Activated naive CD8-positive, alpha-beta T cell treated with anti-CD3 and anti-CD28 coated beads, Interleukin-2, amount 50 U/mL, for 16 hours (primary cell): ENCODE measurements around the gene ZC3H18.

Experiments
- DNase-seq: peaks from one replicate; pipeline ENCODE4 v3.0.0-alpha.2; 2020; ENCODE audit warnings: low read depth, low spot score

ZC3H18 gene

GRCh38 chr16:88569985-88570690 is at the start of gene ZC3H18:
Gene ZC3H18 (plus strand): TSS chr16:88570403. CDS start chr16:88577124, 6,721 bp downstream.
- DNase-seq: peak; percentile 95

GRCh38 chr16:88521674-88522073 is 48.5 kb upstream of the ZC3H18 start:
- DNase-seq: no peak

DNA sequence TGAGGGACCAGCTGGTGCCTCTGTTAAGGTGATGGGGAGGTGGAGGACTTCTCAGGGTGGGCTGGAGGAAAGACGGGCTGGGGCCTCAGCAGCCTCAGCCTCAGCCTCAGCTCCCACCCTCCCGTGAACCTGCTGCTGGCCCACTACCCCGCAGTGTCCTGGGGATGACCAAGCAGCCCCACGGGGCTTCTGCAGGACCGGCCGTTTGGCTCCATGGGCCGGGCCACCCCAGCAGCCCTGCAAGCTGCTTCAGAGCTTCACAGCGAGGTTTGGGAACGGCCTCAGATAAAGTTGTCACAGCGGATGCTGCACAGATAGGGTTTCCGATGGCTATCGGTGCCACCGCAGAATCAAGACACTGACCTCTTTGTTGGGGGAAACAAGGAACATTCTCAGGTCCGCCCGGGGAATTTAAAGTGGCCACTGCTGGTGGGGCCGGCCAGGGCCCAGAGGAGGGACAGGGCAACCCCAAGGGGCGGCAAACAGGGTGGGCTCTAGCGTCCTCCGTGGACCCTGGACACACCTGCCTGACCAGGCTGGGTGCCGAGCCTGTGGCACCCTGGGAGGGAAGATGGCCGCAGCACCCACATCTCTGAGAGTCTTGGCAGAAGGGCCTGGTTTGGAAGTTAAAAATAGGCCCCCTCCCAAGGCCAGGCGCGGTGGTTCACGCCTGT is 47.8 kb upstream of the ZC3H18 start:
- no peak for DNase-seq

DNA sequence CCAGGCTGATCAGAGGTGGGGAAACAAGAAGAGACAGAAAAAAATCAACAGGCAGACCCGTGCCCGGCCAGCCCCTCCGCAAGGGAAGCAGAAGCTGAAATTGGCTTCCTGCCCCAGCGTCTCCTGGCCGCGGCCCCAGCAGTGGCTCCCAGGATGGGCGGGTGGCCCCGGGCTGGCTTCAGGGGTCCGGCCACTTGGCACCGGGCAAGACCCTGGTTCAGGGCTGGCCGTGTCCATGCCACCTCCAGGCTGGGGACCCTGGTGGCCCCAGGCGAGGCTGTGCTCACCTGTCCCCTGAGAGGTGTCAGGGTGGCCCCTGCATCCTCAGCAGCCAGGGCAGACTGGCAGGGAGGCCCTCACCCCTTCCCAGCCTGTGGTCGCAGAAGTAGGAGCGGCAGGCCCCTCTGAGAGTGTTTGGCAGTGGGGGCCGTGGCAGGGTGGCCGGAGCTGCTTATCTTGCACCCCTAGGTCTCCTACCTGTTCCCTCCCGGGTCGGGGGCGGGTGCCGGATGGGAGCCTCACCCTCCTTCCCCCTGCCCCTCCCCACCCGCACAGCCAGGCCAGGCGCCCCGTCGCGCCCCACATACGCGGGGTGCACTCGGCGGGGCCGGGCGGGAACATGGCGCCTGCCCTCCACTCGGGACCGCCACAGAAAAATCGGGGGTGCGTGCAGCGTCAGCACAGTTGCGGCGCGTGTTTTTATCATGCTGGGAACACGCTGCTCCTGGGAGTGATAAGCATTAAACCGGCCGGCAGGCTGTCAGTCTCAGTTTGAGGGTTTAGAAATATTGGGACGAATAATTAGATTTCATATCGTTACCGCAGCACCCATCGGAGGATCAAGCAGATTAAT is 46.7 kb upstream of the ZC3H18 start:
- no peak for DNase-seq

DNA sequence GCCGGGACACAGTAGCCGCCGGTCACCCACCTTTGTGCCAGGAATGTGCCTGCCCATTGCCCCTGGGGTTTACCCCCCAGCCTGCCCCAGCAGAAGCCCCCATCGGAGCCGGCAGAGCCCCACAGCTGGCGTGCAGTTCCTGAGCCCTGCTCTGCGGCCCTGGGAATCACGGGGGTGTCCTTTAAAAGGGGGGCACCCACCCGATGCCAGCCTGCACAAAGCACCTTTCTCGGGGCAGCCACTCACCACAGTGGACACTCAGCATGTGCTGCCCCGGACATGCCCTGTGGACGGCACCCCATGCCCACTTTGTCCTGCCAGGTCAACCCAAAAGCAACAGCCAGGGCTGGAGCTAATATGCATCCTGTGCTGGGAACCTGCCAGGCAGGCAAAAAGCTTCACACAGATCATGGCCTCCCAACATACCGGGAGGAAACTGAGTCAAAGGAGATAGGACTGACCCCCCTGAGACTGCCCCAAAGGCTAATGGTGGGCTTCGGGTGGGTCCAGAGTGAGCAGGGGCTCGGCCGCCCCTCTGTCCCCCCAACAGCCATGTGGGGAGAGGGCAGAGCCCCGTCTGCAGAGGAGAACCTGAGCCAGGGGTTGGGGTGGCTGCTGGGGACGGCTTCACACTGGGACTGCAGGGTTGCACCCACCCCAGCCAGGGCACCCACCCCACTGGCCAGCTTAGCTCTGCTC is 45.8 kb upstream of the ZC3H18 start:
- no peak for DNase-seq

GRCh38 chr16:88524973-88525662 is 45.1 kb upstream of the ZC3H18 start:
- DNase-seq: no peak

DNA sequence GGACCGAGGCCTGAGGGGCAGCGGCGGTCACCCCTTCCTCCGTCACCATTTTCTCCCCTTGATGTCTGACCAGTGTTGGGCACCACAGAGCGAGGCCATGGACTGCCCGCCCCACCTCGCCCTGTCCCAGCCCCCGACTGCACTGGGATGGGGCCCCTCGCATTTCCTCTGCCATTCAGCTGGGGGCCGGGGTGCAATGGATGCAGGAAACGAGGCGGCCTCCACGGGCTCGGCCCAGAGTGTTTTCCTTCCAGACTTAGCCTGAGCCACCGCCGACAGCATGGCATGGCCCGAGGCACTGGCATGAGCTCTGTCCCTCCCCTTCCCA is 44.6 kb upstream of the ZC3H18 start:
- DNase-seq: no peak

DNA sequence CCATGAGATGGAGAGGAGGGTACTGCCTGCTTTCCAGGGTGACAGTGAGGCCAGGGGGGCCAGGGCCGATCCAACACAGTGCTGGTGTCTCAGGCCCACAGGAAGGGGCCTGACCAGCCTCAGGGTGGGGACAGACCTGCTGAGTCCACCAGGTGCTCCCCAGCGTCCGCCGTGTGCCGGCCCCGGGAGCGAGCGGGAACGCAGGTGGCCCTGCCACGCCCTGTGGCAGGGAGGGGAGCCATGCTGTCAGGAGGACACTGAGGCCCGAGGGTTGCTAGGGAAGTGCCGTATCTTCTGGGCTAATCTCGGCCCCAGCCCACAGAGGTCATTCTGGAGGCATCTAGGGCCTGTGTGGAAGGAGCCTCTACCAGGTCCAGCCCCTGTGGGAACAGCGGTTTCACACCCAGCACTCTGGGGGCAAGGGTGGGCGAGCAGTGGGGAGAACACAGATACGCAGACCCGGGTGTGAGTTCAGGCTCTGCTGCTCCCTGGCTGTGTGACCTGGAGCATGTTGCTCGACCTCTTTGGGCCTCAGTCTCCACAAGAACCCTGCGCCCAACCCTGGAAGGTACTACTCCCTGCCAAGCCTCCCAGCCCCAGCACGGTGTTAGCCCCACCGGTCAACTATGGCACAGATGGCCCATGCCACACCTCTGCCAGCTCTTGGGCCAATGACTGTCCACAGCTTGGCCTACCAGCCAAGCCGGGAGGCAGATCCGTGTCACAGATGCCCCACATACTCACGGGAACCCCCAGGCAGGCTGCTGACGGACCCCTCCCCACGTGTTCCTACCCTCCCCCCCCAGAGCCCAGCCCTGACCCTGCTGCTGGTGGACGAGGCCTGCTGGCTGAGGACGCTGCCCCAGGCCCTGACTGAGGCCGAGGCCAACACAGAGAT is 43.9 kb upstream of the ZC3H18 start:
- DNase-seq: no peak

DNA sequence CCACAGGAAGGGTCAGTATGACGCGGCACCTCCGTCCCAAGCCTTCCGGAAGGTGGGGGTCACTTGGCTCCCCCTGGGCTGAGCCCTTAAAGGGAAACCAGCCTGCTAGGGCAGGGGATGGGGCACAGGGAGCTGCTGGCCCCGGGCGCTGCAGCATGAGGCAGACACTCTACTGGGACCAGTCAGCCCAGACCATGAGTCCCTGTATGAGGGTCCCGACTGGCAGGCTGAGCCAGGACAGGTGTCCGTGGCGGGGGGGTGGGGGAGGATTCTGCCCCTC is 43.4 kb upstream of the ZC3H18 start:
- DNase-seq: no peak

GRCh38 chr16:88527186-88527936 is 42.8 kb upstream of the ZC3H18 start:
- peak; percentile 46 for DNase-seq

- no peak for DNase-seq
These were observed 42.1 kb upstream of the ZC3H18 start for GRCh38 chr16:88527937-88528743.

GRCh38 chr16:88528902-88529318 is 41.3 kb upstream of the ZC3H18 start:
- no peak for DNase-seq

DNA sequence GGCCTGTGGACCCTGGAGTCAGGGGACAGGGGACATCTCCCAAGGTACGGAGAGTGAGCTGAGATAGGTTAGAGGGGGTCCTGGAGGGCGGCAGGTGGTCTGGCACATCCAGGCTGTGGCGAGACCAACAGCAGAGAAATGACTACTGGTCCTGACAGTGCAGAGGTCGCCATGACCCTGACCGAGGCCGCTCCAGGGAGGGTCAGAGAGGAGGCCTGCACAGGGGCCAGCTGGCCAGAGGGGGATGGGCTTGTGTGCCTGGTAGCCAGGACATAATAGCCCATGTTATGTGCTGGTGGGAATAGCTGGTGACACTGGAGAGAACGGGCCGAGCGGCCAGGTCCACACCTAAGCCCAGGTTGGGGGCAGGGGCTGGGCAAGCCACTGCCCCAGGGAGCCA is 40.6 kb upstream of the ZC3H18 start:
- no peak for DNase-seq

DNA sequence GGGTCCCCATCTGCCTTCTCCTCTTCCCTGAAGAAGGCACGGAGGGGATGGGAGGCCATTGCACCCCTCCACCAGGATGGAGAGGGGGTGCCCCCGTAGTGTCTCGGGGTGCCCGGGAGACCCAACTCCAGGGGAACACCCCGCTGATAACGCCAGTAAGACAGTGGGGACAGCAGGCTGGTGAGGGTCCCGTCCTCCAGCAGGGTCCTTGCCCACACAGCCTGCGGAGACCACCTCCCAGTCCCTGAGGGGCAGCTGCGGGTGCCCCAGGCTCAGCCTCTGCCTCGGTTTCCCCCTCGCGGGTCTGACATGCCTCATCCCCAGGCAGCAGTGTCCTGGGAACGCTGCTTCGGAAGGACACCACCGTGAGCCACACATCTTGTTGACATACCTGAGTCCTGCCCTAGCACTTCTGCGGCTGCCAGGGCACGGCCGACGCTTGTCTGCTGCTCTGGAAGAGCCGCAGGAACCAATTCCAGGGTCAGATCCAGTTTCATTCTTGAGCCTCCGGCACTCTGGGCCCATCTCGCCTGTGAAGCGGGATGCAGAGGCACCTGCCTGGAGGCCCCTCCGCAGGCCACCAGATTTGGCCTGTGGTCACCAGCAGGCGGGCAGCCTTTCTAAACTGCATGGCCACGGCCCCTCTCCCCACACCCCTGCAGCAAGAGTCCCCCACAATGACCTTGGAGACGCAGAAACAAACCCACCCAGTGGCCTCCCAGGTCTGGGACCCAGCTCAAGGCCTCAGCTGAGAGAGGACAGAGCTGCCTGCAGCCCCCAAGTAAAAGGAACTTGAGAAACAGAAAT is 39.9 kb upstream of the ZC3H18 start:
- DNase-seq: no peak

DNA sequence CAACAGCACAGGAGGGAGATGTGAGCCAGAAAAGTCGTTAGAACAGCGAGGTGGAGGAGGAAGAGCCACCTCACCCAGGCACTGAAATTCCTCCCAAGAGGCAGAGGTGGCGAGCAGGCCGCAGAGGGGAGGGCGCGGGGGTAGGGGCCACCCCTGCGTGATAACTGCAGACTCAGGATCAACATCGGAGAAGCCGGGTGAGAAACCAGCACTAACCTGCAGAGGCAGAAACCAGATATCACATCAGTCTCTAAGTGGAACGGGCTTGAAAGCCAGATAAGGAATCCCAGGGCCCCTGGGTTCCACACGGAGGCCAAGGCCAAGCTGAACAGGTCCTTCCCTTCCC is 39.4 kb upstream of the ZC3H18 start:
- no peak for DNase-seq

GRCh38 chr16:88531346-88531745 is 38.9 kb upstream of the ZC3H18 start:
- no peak for DNase-seq

DNA sequence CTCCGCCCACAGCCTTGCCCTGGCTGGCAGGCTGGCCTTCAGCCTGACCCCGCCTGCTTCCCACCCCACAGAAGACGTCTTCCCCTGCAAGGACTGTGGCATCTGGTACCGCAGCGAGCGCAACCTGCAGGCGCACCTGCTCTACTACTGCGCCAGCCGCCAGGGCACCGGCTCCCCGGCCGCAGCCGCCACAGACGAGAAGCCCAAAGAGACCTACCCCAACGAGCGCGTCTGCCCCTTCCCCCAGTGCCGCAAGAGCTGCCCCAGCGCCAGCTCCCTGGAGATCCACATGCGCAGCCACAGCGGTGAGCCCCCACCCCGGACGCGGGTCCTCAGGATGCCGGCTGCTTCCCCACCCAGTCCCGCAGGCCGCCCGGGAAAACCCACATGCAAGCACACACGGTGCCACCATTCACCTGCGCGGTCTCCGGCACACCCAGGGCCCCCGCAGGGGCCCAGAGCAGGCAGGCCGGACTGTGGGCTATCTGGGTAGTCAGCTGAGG is 38.2 kb upstream of the ZC3H18 start:
- DNase-seq: no peak
